ENCODE results near the gene IMMP1L.

IMMP1L gene

GRCh38 chr11:31484497-31484896, 24.9 kb downstream of the IMMP1L start:
- DNase-seq: no peak
- Histone ChIP-seq H3K4me3 (ENCODE audit: low read depth, low read length) (no peak overlapping the region), H3K27ac (no peak overlapping the region), H3K27me3 (replicated peaks) (no peaks in the 10 kb centered on the region), H3K36me3 (replicated peaks) (no peaks in the 10 kb centered on the region)
- in situ Hi-C loops (cut with HindIII; ENCODE audit: low pct_ligation_motif_present, low sequenced_read_pairs): no loop called here
- TF ChIP-seq, protein P1, sequence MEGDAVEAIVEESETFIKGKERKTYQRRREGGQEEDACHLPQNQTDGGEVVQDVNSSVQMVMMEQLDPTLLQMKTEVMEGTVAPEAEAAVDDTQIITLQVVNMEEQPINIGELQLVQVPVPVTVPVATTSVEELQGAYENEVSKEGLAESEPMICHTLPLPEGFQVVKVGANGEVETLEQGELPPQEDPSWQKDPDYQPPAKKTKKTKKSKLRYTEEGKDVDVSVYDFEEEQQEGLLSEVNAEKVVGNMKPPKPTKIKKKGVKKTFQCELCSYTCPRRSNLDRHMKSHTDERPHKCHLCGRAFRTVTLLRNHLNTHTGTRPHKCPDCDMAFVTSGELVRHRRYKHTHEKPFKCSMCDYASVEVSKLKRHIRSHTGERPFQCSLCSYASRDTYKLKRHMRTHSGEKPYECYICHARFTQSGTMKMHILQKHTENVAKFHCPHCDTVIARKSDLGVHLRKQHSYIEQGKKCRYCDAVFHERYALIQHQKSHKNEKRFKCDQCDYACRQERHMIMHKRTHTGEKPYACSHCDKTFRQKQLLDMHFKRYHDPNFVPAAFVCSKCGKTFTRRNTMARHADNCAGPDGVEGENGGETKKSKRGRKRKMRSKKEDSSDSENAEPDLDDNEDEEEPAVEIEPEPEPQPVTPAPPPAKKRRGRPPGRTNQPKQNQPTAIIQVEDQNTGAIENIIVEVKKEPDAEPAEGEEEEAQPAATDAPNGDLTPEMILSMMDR (IDR thresholded peaks at IDR 0.05; ENCODE audit: low read depth, low read length, missing control alignments): no peak

DNA sequence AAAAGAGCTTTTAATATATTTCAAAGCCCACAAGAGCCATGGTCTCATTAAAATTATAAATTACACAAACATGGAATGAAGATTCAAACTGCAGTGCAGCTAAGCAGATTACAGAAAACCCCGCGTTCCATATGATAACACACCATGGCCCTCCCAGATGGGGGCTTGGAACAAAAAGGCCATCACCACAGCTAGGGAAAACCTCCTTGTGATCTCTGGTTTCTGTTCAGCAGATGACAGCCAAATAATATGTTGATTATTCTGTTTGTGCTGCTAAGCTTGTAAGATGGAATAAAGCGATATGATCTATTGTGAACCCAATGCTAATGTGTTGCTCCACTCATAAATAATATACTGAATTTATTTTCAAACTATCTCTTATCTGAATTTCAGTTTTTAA, 28.5 kb downstream of the IMMP1L start:
- Histone ChIP-seq H3K27ac (no peak overlapping the region), H3K36me3 (replicated peaks) (no peaks in the 10 kb centered on the region), H3K27me3 (replicated peaks) (no peaks in the 10 kb centered on the region), H3K4me3 (ENCODE audit: low read depth, low read length) (no peak overlapping the region)
- TF ChIP-seq, protein P1 (IDR thresholded peaks at IDR 0.05; ENCODE audit: low read depth, low read length, missing control alignments): no peak
- in situ Hi-C loops (cut with HindIII; ENCODE audit: low pct_ligation_motif_present, low sequenced_read_pairs): no loop called here
- no peak for DNase-seq

- no peak overlapping the region for H3K27ac ChIP-seq
- no peak overlapping the region for H3K4me3 ChIP-seq (ENCODE audit: low read depth, low read length)
- H3K36me3 ChIP-seq (replicated peaks): no peaks in the 10 kb centered on the region
- in situ Hi-C loops (cut with HindIII; ENCODE audit: low pct_ligation_motif_present, low sequenced_read_pairs): no loop called here
- H3K27me3 ChIP-seq (replicated peaks): no peaks in the 10 kb centered on the region
- TF ChIP-seq, protein P1 (IDR thresholded peaks at IDR 0.05; ENCODE audit: low read depth, low read length, missing control alignments): no peak
- no peak for DNase-seq
Measured at GRCh38 chr11:31479066-31479465, 30.4 kb downstream of the IMMP1L start.

- Histone ChIP-seq H3K27me3 (replicated peaks) (no peaks in the 10 kb centered on the region), H3K27ac (no peak overlapping the region), H3K4me3 (ENCODE audit: low read depth, low read length) (no peak overlapping the region), H3K36me3 (replicated peaks) (no peaks in the 10 kb centered on the region)
- TF ChIP-seq, protein P1 (IDR thresholded peaks at IDR 0.05; ENCODE audit: low read depth, low read length, missing control alignments): no peak
- no peak for DNase-seq
- in situ Hi-C loops (cut with HindIII; ENCODE audit: low pct_ligation_motif_present, low sequenced_read_pairs): no loop called here
Measured at GRCh38 chr11:31478223-31478590, 31.2 kb downstream of the IMMP1L start.

- H3K36me3 ChIP-seq (replicated peaks): no peaks in the 10 kb centered on the region
- H3K27me3 ChIP-seq (replicated peaks): no peaks in the 10 kb centered on the region
- in situ Hi-C loops (cut with HindIII; ENCODE audit: low pct_ligation_motif_present, low sequenced_read_pairs): no loop called here
- no peak for DNase-seq
- H3K27ac ChIP-seq: no peak overlapping the region
- no peak overlapping the region for H3K4me3 ChIP-seq (ENCODE audit: low read depth, low read length)
- TF ChIP-seq, protein P1 (IDR thresholded peaks at IDR 0.05; ENCODE audit: low read depth, low read length, missing control alignments): no peak
Measured at GRCh38 chr11:31477528-31478222, 31.7 kb downstream of the IMMP1L start.

GRCh38 chr11:31474083-31474482, 35.3 kb downstream of the IMMP1L start:
- Histone ChIP-seq H3K36me3 (replicated peaks) (no peaks in the 10 kb centered on the region), H3K27ac (no peak overlapping the region), H3K27me3 (replicated peaks) (no peaks in the 10 kb centered on the region), H3K4me3 (ENCODE audit: low read depth, low read length) (no peak overlapping the region)
- in situ Hi-C loops (cut with HindIII; ENCODE audit: low pct_ligation_motif_present, low sequenced_read_pairs): no loop called here
- no peak for DNase-seq
- TF ChIP-seq, protein P1 (IDR thresholded peaks at IDR 0.05; ENCODE audit: low read depth, low read length, missing control alignments): no peak

Measured in brain microvascular endothelial cell (primary cell).